Smooth muscle cell of the coronary artery (primary cell): ENCODE results near the gene LDHAL6B. TPM values are rescaled to one million over a fixed set of nuclear protein-coding genes. Genes with fewer than 3 reads are reported as not detected.

ENCODE experiments used
- total RNA-seq: library from RNA; depleted of rRNA; stranded (reverse); fragments of >200 nt; gene quantifications from 2 replicates; pipeline ENCODE4 v1.2.3, GENCODE V29; 2014; ENCODE audit warnings: low replicate concordance

The LDHAL6B gene
- total RNA-seq: not detected in 2 replicates

GRCh38 chr15:59206623-59207183 lies at the start of gene LDHAL6B:
Gene LDHAL6B (plus strand): TSS chr15:59206843. CDS start chr15:59206941, 98 bp downstream.

Other genes with a start within 250 kb of the LDHAL6B start
- 5.6 and 10.4 TPM in 2 replicates for gene RNF111, start 219.2 kb upstream of the LDHAL6B start, total RNA-seq
- 2.6 and 10.1 TPM in 2 replicates for gene CCNB2, start 101.7 kb upstream of the LDHAL6B start, total RNA-seq
- gene MYO1E, start 166.0 kb downstream of the LDHAL6B start, total RNA-seq: 49.2 and 85.2 TPM in 2 replicates
- 0.35 TPM in 1 of 2 replicates, not detected in the other for gene FAM81A, start 231.3 kb downstream of the LDHAL6B start, total RNA-seq